ENCODE measurements around the gene CAMSAP2. TPM values are rescaled to one million over a fixed set of nuclear protein-coding genes. Genes with fewer than 3 reads are reported as not detected.

The CAMSAP2 gene
- polyA plus RNA-seq, result 28.9 to 47.8 TPM (median 38.2 TPM) in 3 replicates
- polyA plus RNA-seq (2011; ENCODE audit: low read depth), result 76.4 TPM
- polyA plus RNA-seq (2011; cell fraction: cytosol; rRNA removed), result 23.1 and 45.8 TPM in 2 replicates
- polyA plus RNA-seq (2011; cell fraction: nucleus; rRNA removed), result 52.8 and 62.3 TPM in 2 replicates
- polyA plus RNA-seq (2012; ENCODE audit: low replicate concordance), result 38.7 and 42.8 TPM in 2 replicates
- 28.0 to 91.3 TPM (median 69.4 TPM) in 3 replicates for polyA minus RNA-seq
- polyA minus RNA-seq (2011; cell fraction: cytosol; rRNA and poly(A)+ RNA removed), result 44.1 TPM
- 64.9 and 170 TPM in 2 replicates for polyA minus RNA-seq (2011; cell fraction: nucleus; rRNA and poly(A)+ RNA removed)

DNA sequence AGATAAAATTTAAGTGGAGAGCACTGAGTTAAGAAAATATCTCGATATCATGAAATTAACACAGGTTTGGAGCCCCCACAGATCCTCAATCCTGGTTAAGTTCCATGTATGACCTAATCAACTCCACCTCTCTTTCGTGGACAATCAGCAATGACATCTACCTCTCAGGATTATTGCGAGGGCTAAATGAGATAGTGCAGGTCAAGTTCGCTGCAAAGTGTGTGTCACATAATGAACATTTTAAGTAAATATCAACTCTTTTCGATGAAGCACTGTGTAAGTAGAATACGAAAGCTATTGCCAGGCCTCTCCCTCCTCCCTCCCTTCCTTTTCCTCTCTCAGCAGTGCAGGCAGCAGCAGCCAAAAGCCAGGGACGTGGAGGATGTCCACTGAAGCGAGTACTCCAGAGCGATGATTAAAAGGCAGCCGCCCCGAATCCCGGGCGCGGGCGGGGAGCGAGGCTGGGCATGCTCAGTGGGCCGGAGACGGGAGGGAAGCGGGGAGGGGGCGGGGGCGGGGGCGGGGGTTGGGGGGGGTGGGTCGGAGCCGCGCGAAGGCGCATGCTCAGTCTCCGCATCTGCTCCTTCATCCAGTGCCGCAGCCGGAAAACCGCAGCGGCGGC, at the start of gene CAMSAP2:
CAMSAP2 (plus strand) TSS at position 567 of the 622 bp plus-strand sequence. CDS start 935 bp downstream, outside the sequence.
- H3K27me3 ChIP-seq (ENCODE audit: control insufficient read depth, extremely low read depth, insufficient read depth, low read length), result no peaks in the 10 kb centered on the region
- peaks cover 11% of the 10 kb centered on the region for H3K4me1 ChIP-seq (ENCODE audit: control insufficient read depth, extremely low read depth, insufficient read depth, low read length)
- peaks cover 39% of the 10 kb centered on the region for H3K79me2 ChIP-seq (ENCODE audit: control insufficient read depth, insufficient read depth, low read length)
- TF ChIP-seq EZH2 (IDR thresholded peaks at IDR 0.05; ENCODE audit: low read length) (no peak), CTCF (optimal IDR thresholded peaks at IDR 0.05 in 1 of 3, IDR thresholded peaks at IDR 0.05 in 1 of 3, conservative IDR thresholded peaks at IDR 0.05 in 1 of 3; ENCODE audit: extremely low read depth in 1 of 3, insufficient read depth in 2 of 3, low read length in 3 of 3) (no peak)
- peak within 1 kb of the TSS; percentile 75 for H3K9ac ChIP-seq (ENCODE audit: control insufficient read depth, extremely low read depth, insufficient read depth, low read length)
- H2AFZ ChIP-seq (ENCODE audit: control insufficient read depth, low read length), result peak within 1 kb of the TSS; percentile 77
- peak within 1 kb of the TSS; percentile 68 for H3K27ac ChIP-seq (ENCODE audit: control insufficient read depth, insufficient read depth, low read length)
- no peak for DNase-seq (ENCODE audit: low read depth, low spot score)
- no peaks in the 10 kb centered on the region for H4K20me1 ChIP-seq (ENCODE audit: control insufficient read depth, extremely low read depth, insufficient read depth, low read length)
- FAIRE-seq, result peak; percentile 65
- peak within 1 kb of the TSS; percentile 83 for H3K4me2 ChIP-seq (ENCODE audit: control insufficient read depth, extremely low read depth, insufficient read depth, low read depth, low read length)
- peak within 1 kb of the TSS; percentile 61 to 100 (median 73) for H3K4me3 ChIP-seq (ENCODE audit: control insufficient read depth in 2 of 3, extremely low read depth in 1 of 3, insufficient read depth in 2 of 3, low read depth in 1 of 3, low read length in 3 of 3)
- H3K36me3 ChIP-seq (ENCODE audit: control insufficient read depth in 2 of 2, extremely low read depth in 1 of 2, insufficient read depth in 2 of 2, low read length in 2 of 2), result peaks cover 0 to 6% of the 10 kb centered on the region in 2 experiments
- dilution Hi-C loops (cut with MboI; ENCODE audit: extremely low pct_ligation_motif_present, low sequenced_read_pairs), result no loop called here
- H3K9me1 ChIP-seq (ENCODE audit: control insufficient read depth, extremely low read depth, insufficient read depth, low read length), result no peaks in the 10 kb centered on the region
- H3K9me3 ChIP-seq (ENCODE audit: control insufficient read depth, low read depth, low read length), result no peaks in the 10 kb centered on the region

DNA sequence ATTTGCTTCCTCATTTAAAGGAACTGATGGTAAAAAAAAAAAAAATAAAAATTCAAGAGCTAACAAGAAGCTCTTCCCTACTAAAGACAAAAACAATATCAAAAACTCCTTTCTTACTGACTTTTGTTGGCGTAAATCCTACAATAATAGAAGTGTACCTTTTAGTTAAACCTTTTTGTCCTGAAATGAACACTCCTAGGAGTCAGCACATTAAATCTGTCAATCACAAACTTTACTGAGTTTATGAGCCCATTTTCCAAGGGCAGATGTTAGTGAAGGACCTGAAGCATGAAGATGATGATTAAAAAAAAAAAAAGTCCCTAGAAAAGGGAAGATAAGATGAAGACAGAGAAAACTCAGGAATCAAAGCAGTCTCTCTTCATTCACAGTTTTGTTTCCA, 46.4 kb upstream of the CAMSAP2 start:
- H3K79me2 ChIP-seq (ENCODE audit: control insufficient read depth, insufficient read depth, low read length), result no peaks in the 10 kb centered on the region
- H3K4me1 ChIP-seq (ENCODE audit: control insufficient read depth, extremely low read depth, insufficient read depth, low read length), result peaks cover 4% of the 10 kb centered on the region
- no peaks in the 10 kb centered on the region for H4K20me1 ChIP-seq (ENCODE audit: control insufficient read depth, extremely low read depth, insufficient read depth, low read length)
- H3K4me2 ChIP-seq (ENCODE audit: control insufficient read depth, extremely low read depth, insufficient read depth, low read depth, low read length), result no peak overlapping the region
- no peaks in the 10 kb centered on the region for H3K9me1 ChIP-seq (ENCODE audit: control insufficient read depth, extremely low read depth, insufficient read depth, low read length)
- no peak overlapping the region for H3K27ac ChIP-seq (ENCODE audit: control insufficient read depth, insufficient read depth, low read length)
- H3K36me3 ChIP-seq (ENCODE audit: control insufficient read depth in 2 of 2, extremely low read depth in 1 of 2, insufficient read depth in 2 of 2, low read length in 2 of 2), result no peaks in the 10 kb centered on the region
- FAIRE-seq (no peak), DNase-seq (ENCODE audit: low read depth, low spot score) (no peak)
- dilution Hi-C loops (cut with MboI; ENCODE audit: extremely low pct_ligation_motif_present, low sequenced_read_pairs), result no loop called here
- H3K9ac ChIP-seq (ENCODE audit: control insufficient read depth, extremely low read depth, insufficient read depth, low read length), result no peak overlapping the region
- no peak overlapping the region for H3K4me3 ChIP-seq (ENCODE audit: control insufficient read depth in 2 of 3, extremely low read depth in 1 of 3, insufficient read depth in 2 of 3, low read depth in 1 of 3, low read length in 3 of 3)
- TF ChIP-seq EZH2 (IDR thresholded peaks at IDR 0.05; ENCODE audit: low read length), result no peak
- TF ChIP-seq CTCF (optimal IDR thresholded peaks at IDR 0.05 in 1 of 3, IDR thresholded peaks at IDR 0.05 in 1 of 3, conservative IDR thresholded peaks at IDR 0.05 in 1 of 3; ENCODE audit: extremely low read depth in 1 of 3, insufficient read depth in 2 of 3, low read length in 3 of 3), result no peak
- no peaks in the 10 kb centered on the region for H3K9me3 ChIP-seq (ENCODE audit: control insufficient read depth, low read depth, low read length)
- H3K27me3 ChIP-seq (ENCODE audit: control insufficient read depth, extremely low read depth, insufficient read depth, low read length), result no peaks in the 10 kb centered on the region
- no peak overlapping the region for H2AFZ ChIP-seq (ENCODE audit: control insufficient read depth, low read length)

All from keratinocyte (primary cell).